HK-2 (cell line): ENCODE data around the gene MSANTD2.

Source experiments
- DNase-seq: peaks from one replicate; pipeline ENCODE4 v3.0.0-alpha.2; 2018; ENCODE audit not compliant: unreplicated experiment

MSANTD2 gene

GRCh38 chr11:124800226-124800929, at the start of gene MSANTD2:
TSS of gene MSANTD2 (minus strand) at chr11:124800406. CDS start at chr11:124800380, 26 bp downstream.
- DNase-seq: peak; percentile 70

GRCh38 chr11:124846070-124846673, 46.0 kb upstream of the MSANTD2 start:
- no peak for DNase-seq

GRCh38 chr11:124844664-124845079, 44.5 kb upstream of the MSANTD2 start:
- no peak for DNase-seq

GRCh38 chr11:124843616-124843910, 43.4 kb upstream of the MSANTD2 start:
- no peak for DNase-seq

GRCh38 chr11:124842305-124842704, 42.1 kb upstream of the MSANTD2 start:
- DNase-seq: no peak

GRCh38 chr11:124841840-124842239, 41.6 kb upstream of the MSANTD2 start:
- no peak for DNase-seq

- no peak for DNase-seq
Measured at GRCh38 chr11:124841201-124841600, 41.0 kb upstream of the MSANTD2 start.

GRCh38 chr11:124840666-124841065, 40.5 kb upstream of the MSANTD2 start:
- DNase-seq: no peak

GRCh38 chr11:124839972-124840621, 39.9 kb upstream of the MSANTD2 start:
- DNase-seq: no peak

- DNase-seq: no peak
Measured at GRCh38 chr11:124839128-124839971, 39.1 kb upstream of the MSANTD2 start.

GRCh38 chr11:124838805-124839127, 38.6 kb upstream of the MSANTD2 start:
- no peak for DNase-seq

GRCh38 chr11:124837491-124837856, 37.3 kb upstream of the MSANTD2 start:
- DNase-seq: peak; percentile 17

GRCh38 chr11:124835918-124836317, 35.7 kb upstream of the MSANTD2 start:
- DNase-seq: no peak

- no peak for DNase-seq
Measured at GRCh38 chr11:124834526-124835180, 34.4 kb upstream of the MSANTD2 start.

GRCh38 chr11:124832571-124832970, 32.4 kb upstream of the MSANTD2 start:
- peak; percentile 14 for DNase-seq

- no peak for DNase-seq
Measured at GRCh38 chr11:124831897-124832296, 31.7 kb upstream of the MSANTD2 start.

GRCh38 chr11:124830749-124831148, 30.5 kb upstream of the MSANTD2 start:
- DNase-seq: no peak

GRCh38 chr11:124829986-124830385, 29.8 kb upstream of the MSANTD2 start:
- no peak for DNase-seq

- no peak for DNase-seq
Measured at GRCh38 chr11:124825876-124826275, 25.7 kb upstream of the MSANTD2 start.

GRCh38 chr11:124823512-124824376, 23.5 kb upstream of the MSANTD2 start:
- DNase-seq: no peak
